Measurements from ENCODE around the gene KRT12.
"Not testable (repeated sequence)": the region's sequence is repeated elsewhere in the genome, so short reads cannot be mapped to it uniquely, and the experiment has no call there.

DNA sequence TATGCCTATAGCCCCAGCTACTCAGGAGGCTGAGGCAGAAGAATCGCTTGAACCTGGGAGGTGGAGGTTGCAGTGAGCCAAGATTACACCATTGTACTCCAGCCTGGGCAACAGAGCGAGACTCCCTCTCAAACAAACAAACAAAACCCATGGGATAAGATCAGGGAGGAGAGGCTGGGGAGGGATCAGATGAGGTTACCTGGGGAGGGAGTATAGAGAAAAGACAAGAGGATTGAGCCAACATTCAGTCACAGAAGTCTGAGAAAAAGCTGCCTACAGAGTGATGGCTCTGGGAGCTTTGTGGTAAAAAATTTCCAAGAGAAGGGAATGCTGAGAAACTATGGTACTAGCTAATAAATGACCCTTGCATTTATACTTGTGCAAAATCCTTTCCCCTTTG, 8.4 kb downstream of the KRT12 start:
- TF ChIP-seq POLR2A, TAF1, SPI1, POLR2AphosphoS5 (IDR thresholded peaks at IDR 0.05; ENCODE audit: low read depth, low read length): not testable (repeated sequence)

Measured in GM12891 (cell line).